Right atrium auricular region (tissue), 2 donors: ENCODE results near the gene OTOGL. TPM values are rescaled to one million over a fixed set of nuclear protein-coding genes. Genes with fewer than 3 reads are reported as not detected.
"Not testable (repeated sequence)": the region's sequence is repeated elsewhere in the genome, so short reads cannot be mapped to it uniquely, and the experiment has no call there.

Source experiments
- DNase-seq: peaks from one replicate; pipeline ENCODE4 v3.0.0-alpha.2; 2019; ENCODE audit warnings: low spot score
- H3K27ac ChIP-seq, 2 donors: fragments of 200-600 bp; sonication (generic); 1 replicate in 1 of 2; 2 replicates in 1 of 2; pipeline ENCODE4 v1.5.1; 2016 to 2019
- H3K27me3 ChIP-seq, 2 donors: fragments of 200-600 bp; sonication (generic); one replicate each; pipeline versions ENCODE4 v1.5.1 to v1.6.0; 2017 to 2019
- H3K36me3 ChIP-seq: fragments of 200-600 bp; sonication (generic); one replicate; pipeline ENCODE4 v1.5.1; 2016
- H3K4me1 ChIP-seq, 2 donors: fragments of 200-600 bp; sonication (generic); one replicate each; pipeline versions ENCODE4 v1.5.1 to v1.6.0; 2017 to 2019
- H3K4me3 ChIP-seq, 2 donors: fragments of 200-600 bp; sonication (generic); 1 replicate in 1 of 2; 2 replicates in 1 of 2; pipeline ENCODE4 v1.5.1; 2017 to 2019; ENCODE audit warnings: mild to moderate bottlenecking in 1 of 2, moderate library complexity in 1 of 2
- H3K9me3 ChIP-seq, 2 donors: fragments of 200-600 bp; sonication (generic); one replicate each; pipeline ENCODE4 v1.5.1; 2019
- total RNA-seq, 2 donors: library from RNA; depleted of rRNA; stranded (reverse); fragments of >200 nt; gene quantifications; one replicate each; pipeline ENCODE4 v1.1.0, GENCODE V29; 2016
- TF ChIP-seq, protein P1 (sequence below), 2 donors: fragments of 200-600 bp; sonication (generic); IDR thresholded peaks; one replicate each; pipeline ENCODE4 v1.5.1; 2019; ENCODE audit warnings: antibody characterized with exemption in 2 of 2

Gene OTOGL
- total RNA-seq, 2 donors from 2014 or later, result 7.6 to 10.9 TPM

DNA sequence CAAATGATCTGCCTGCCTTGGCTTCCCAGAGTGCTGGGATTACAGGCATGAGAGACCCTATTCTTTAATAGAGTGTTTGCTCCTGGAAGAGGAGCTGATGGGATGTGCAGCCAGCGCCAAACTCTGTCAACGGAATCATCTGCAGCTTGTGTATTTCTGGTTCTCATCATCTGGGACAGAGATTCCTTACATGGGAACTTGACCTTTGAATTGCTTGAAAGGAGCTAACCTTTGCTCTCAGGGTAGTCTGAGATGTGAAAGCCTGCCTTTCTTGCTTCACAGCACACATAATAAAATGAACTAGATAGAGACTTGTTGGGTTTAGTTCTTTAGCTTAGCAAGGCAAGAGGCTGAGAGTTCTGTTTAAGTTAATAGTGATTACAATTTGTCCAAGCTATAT, 120.0 kb downstream of the OTOGL start:
- no peak overlapping the region for H3K4me3 ChIP-seq
- no peaks in the 10 kb centered on the region for H3K36me3 ChIP-seq
- no peaks in the 10 kb centered on the region for H3K9me3 ChIP-seq
- DNase-seq, result no peak
- TF ChIP-seq, protein P1, sequence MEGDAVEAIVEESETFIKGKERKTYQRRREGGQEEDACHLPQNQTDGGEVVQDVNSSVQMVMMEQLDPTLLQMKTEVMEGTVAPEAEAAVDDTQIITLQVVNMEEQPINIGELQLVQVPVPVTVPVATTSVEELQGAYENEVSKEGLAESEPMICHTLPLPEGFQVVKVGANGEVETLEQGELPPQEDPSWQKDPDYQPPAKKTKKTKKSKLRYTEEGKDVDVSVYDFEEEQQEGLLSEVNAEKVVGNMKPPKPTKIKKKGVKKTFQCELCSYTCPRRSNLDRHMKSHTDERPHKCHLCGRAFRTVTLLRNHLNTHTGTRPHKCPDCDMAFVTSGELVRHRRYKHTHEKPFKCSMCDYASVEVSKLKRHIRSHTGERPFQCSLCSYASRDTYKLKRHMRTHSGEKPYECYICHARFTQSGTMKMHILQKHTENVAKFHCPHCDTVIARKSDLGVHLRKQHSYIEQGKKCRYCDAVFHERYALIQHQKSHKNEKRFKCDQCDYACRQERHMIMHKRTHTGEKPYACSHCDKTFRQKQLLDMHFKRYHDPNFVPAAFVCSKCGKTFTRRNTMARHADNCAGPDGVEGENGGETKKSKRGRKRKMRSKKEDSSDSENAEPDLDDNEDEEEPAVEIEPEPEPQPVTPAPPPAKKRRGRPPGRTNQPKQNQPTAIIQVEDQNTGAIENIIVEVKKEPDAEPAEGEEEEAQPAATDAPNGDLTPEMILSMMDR (IDR thresholded peaks at IDR 0.05), result no peak
- peaks cover 0 to 3% of the 10 kb centered on the region in 2 donors for H3K4me1 ChIP-seq
- H3K27me3 ChIP-seq, result no peaks in the 10 kb centered on the region
- peak overlapping the region; percentile 10 to 72 for H3K27ac ChIP-seq

DNA sequence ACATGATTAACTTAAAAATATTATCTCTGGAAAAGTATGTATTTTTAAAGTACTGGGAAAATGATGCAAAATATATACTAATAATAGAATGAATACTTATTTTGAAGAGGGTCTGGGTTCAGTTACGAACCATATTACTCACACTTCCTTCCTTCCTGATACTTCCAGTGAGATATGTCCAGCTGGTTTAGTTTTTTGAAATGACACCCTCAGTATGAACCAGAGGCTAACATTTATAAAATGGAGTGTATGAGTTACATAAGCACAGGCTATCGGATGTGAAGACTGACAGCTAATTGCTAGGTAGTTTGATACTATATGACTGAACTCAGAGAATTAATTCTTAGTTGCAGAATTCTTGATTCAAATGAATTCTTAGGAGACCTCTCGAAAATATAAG, 122.9 kb downstream of the OTOGL start:
- TF ChIP-seq, protein P1 (IDR thresholded peaks at IDR 0.05), result no peak
- Histone ChIP-seq H3K4me1 (no peaks in the 10 kb centered on the region), H3K9me3 (no peaks in the 10 kb centered on the region), H3K27me3 (no peaks in the 10 kb centered on the region), H3K4me3 (no peak overlapping the region), H3K36me3 (no peaks in the 10 kb centered on the region), H3K27ac (peak overlapping the region in 1 of 2 donors; percentile 30)
- DNase-seq, result no peak

DNA sequence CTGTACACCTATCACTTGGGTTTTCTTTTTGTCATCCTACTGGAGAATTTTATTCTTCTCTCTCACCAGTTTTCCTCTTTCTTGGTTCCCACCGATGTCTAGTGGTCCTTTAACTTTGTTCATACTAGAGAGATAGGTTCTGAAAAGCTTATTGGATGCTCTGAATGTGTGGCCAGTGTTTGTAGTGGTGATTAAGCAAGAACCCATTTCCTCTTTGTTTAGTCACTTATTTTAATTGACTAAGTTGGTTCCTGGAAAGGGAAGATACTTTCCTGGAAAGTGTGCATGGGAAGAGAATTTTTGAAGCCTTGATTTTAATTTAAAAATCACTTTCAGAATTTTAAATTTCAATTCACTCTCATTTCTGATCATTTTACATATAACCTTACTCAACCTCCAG, 127.2 kb downstream of the OTOGL start:
- Histone ChIP-seq H3K9me3 (no peaks in the 10 kb centered on the region), H3K27me3 (no peaks in the 10 kb centered on the region), H3K27ac (no peak overlapping the region), H3K4me1 (peaks cover 0 to 11% of the 10 kb centered on the region in 2 donors), H3K4me3 (no peak overlapping the region), H3K36me3 (no peaks in the 10 kb centered on the region)
- TF ChIP-seq, protein P1 (IDR thresholded peaks at IDR 0.05), result no peak
- DNase-seq, result no peak

DNA sequence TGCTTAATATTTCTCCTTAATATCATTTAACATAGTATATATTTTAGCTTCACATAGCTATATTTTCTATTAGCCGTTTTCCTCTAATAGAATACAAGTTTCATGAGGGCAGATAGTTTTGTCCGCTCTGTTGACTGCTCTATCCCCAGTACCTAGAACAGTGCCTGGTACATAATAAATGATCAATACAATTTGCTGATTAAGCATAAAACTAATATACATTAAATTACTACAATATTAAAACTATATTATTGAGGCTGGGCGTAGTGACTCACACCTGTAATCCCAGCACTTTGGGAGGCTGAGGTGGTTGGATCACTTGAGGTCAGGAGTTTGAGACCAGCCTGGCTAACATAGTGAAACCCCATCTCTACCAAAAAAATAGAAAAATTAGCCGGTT, 128.6 kb downstream of the OTOGL start:
- H3K4me3 ChIP-seq, H3K27me3 ChIP-seq, H3K36me3 ChIP-seq, DNase-seq, H3K27ac ChIP-seq, H3K9me3 ChIP-seq: not testable (repeated sequence)
- H3K4me1 ChIP-seq, result peaks cover 0 to 11% of the 10 kb centered on the region in 2 donors

DNA sequence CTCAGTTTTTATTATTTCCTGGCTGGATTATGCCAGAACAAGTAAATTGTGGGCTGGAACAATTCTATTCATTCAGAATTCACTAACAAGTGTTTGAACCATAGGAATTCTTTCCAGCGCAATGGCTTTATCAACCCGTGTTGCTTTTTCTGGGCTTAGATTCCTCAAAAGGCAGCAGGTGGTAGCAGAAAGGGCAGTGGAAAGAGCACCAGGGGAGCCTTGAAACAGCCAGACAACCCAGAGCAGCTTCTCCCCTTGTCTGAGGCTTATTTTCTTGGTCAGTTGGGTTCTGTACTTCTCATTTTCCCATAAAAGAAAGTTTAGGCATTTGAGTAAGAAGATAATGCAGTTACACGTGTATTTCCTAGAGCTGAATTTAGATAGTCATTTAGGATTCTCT, 130.7 kb downstream of the OTOGL start:
- Histone ChIP-seq H3K4me1 (peaks cover 0 to 11% of the 10 kb centered on the region in 2 donors), H3K27ac (peak overlapping the region in 1 of 2 donors; percentile 12), H3K36me3 (no peaks in the 10 kb centered on the region), H3K4me3 (no peak overlapping the region), H3K9me3 (no peaks in the 10 kb centered on the region), H3K27me3 (no peaks in the 10 kb centered on the region)
- TF ChIP-seq, protein P1 (IDR thresholded peaks at IDR 0.05), result no peak
- no peak for DNase-seq

DNA sequence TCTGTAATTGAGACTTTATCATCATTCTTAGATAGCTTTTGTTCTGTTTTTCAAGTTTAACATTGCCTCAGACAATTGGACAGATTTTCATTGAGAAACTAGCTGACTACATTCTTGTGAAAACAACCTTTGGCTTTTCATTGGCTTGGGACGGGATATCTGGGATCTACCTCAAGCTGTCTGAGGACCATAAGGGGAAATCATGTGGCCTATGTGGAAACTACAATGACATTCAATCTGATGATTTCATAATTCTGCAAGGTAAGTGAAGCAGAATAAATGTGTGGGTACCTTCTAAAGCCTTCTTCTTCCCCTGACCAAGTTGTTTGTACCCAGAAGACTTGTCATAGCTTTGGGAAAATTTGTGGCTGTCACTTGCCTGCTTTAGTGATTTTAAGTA, 133.5 kb downstream of the OTOGL start:
- Histone ChIP-seq H3K36me3 (no peaks in the 10 kb centered on the region), H3K27ac (no peak overlapping the region), H3K27me3 (no peaks in the 10 kb centered on the region), H3K9me3 (no peaks in the 10 kb centered on the region), H3K4me3 (no peak overlapping the region), H3K4me1 (peaks cover 0 to 11% of the 10 kb centered on the region in 2 donors)
- DNase-seq, result no peak
- TF ChIP-seq, protein P1 (IDR thresholded peaks at IDR 0.05), result no peak
